ENCODE data around the gene MPST.

MPST gene

DNA sequence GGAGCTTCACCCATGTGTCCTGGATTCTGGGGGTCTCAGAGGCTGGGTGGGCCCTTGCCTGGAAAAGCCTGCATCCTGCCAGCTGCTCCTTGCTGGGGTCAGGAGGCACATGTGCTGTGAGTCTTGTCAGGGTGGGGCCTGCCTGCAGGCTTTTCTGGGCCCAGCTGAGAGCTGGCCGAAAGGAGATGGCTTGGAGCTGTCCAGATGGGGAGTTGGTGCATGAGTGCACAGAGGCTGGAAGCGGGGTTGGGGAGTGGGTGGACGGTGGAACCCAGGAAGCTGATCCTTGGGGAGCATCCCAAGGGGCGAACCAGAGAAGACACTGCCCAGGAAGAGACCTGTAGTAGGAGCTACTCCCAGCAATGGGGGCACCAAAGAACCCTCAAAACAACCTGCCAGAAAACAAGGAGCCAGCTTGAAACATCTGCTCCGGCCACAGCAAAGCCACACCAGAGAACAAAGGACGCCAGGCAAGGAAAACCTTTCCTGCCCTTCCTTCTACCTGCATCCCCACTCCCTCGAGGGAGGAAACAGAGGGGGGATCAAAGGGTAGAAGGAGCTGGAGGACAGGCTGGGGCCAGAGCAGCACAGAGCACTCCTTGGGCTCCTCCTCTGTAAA, 23.8 kb downstream of the MPST start:
- TF ChIP-seq, protein P1, sequence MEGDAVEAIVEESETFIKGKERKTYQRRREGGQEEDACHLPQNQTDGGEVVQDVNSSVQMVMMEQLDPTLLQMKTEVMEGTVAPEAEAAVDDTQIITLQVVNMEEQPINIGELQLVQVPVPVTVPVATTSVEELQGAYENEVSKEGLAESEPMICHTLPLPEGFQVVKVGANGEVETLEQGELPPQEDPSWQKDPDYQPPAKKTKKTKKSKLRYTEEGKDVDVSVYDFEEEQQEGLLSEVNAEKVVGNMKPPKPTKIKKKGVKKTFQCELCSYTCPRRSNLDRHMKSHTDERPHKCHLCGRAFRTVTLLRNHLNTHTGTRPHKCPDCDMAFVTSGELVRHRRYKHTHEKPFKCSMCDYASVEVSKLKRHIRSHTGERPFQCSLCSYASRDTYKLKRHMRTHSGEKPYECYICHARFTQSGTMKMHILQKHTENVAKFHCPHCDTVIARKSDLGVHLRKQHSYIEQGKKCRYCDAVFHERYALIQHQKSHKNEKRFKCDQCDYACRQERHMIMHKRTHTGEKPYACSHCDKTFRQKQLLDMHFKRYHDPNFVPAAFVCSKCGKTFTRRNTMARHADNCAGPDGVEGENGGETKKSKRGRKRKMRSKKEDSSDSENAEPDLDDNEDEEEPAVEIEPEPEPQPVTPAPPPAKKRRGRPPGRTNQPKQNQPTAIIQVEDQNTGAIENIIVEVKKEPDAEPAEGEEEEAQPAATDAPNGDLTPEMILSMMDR (conservative IDR thresholded peaks at IDR 0.05), result no peak
- no peak overlapping the region; the same call in 1 of the 2 replicates for H3K27ac ChIP-seq

DNA sequence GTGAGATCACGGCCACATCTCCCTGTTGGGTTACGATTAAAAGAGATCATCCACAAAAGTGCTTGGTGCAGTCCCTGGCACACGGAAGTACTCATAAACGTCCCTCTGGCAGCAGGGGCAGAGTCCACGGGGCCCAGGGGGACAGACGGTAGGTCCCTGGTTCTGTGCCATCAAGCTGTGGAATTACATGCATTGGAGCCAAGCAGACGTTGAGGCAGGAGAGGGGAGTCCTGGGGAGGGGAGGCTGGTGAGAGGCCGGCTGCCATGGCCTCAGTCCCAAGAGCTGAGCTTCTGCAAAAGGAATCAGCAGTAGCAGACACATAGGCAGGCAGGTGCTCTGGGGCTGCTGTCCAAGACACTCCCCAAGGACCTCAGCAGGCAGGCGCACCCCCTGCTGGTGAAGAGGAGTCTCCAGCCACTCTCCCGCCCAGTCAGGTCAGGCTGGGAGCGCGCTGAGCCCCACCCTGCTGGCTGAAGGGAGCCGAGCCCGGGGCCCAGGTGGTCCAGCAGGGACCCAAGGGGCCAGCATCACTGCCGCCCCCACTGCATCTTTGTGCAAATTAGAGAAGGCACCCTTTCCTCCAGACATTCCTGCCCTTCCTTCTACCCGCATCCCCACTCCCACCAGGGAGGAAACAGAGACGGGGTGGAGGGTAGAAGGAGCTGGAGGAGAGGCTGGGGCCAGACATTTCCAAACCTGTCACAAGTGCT, 24.4 kb downstream of the MPST start:
- TF ChIP-seq, protein P1 (conservative IDR thresholded peaks at IDR 0.05), result peak; percentile 68
- H3K27ac ChIP-seq, result no peak overlapping the region; the same call in 1 of the 2 replicates

DNA sequence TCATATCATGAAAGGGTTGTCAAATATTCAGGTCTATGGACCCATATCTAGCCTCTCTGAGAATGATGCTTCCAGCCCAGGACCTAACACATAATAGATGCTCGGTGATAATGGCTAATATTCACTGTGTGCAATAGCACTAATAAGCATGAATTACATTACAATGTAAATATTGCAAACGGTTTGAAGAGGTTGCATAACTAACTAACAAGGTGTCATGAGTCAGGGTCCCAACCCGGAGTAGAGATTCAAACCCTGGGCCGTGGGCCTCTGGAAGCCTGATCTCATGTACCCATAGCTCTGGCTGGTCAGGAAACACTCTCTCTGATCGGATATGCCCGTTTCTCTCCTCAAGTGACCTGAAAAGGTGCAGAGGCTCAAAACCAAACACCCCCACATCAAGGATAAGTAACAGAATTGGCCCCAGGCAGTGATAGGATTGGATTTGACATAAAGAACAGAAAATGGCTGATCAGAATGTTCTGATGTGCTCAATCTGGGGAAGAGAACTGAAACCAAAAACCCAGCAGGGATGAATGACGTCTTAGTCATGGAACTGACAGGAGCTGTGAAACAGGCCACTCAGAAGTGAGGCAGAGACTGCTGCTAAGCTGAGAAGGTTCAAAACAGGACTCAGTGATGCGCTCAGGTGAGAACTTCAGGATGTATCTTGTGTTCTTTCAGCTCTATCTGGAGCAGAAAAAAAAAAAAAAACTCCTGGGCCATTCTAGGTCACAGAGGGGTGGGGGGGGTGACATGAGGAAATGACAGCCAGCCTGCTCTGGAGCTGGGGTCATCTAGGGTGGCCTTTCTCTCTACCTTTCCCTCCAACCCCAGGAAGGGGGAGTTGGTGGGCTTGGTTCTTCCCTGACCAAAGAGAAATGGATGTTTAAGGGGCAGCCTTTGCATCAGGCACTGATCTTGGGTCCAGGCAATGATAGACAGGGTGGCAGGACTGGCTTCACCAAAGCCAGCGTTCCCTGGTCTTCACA, 25.4 kb downstream of the MPST start:
- H3K27ac ChIP-seq, result no peak overlapping the region
- TF ChIP-seq, protein P1 (conservative IDR thresholded peaks at IDR 0.05), result no peak

DNA sequence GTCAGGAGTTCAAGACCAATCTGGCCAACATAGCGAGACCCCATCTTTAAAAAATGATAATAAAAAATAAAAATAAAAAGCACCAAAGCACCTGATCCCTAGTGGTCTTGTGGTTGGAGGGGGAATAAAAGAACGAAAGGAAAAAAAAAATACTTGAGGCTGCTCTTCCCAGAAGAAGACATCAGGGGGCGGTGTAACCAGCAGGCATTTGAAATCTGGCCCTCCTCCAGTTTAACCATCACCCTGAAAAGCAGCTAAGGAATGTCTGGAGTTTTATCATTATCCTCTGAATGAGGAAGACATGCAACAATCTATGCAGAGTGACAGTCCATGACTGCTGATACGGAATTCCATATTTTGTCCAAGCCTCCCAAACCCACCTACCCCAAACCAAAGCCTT, 26.4 kb downstream of the MPST start:
- H3K27ac ChIP-seq, result no peak overlapping the region
- TF ChIP-seq, protein P1 (conservative IDR thresholded peaks at IDR 0.05), result peak; percentile 37

DNA sequence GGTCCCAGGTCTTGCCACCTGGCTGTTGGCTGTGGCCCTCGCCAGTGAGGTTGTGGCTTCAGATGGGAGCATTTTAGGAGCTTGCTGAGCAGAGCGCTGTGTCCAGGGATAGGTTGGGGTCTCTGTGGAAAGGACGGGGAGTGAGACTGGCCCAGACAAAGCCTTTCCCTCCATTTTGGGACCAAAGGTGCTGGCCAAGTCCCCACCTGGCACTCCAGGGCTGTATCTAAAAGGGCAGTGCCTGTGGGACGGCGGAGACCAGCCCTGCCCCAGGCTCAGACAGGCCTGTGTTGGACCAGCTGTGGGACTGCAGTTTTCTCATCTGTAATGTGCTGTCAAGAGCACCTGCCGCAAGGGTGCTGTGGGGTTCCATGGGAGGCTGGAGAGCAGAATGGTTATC, 27.0 kb downstream of the MPST start:
- H3K27ac ChIP-seq, result no peak overlapping the region
- TF ChIP-seq, protein P1 (conservative IDR thresholded peaks at IDR 0.05), result no peak

DNA sequence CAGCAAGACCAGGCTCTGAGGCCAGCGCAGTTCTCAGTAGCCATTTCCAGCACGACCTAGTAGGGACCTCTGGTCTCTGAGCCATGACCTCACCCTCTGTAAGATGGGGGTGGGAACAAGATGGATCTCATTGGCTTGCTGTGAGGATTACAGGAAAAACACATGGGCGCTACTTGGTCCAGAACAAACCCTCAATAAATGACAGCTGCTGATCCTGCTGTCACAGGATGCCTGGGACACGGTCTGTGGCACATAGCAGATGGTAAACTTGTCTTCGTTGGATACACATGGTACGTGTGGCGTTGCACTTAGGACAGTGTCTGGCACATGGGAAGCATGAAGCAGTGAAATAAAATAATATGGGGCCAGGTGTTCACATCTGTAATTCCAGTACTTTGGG, 27.5 kb downstream of the MPST start:
- H3K27ac ChIP-seq, result no peak overlapping the region
- TF ChIP-seq, protein P1 (conservative IDR thresholded peaks at IDR 0.05), result no peak

DNA sequence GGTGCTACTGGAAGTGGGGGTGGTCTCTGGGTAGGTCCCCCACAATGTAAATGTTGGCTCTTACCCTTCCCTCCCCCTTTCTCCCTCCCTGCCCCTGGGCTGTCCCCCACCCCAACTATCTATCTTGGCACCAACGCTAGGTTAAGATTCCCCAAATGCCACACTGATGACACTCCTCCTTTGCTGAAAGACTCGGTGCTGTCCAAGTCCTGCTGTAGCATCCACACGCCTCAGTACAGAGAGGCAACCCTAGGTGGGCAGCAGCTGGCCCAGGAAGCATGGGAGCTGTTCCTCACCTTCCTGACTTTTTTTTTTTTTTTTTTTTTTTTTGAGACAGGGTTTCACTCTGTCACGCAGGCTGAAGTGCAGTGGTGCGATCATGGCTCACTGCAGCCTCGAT, 28.6 kb downstream of the MPST start:
- H3K27ac ChIP-seq, result no peak overlapping the region
- TF ChIP-seq, protein P1 (conservative IDR thresholded peaks at IDR 0.05), result no peak

Data from VCaP (cell line).